ENCODE data around the gene ST6GALNAC5. TPM values are rescaled to one million over a fixed set of nuclear protein-coding genes. Genes with fewer than 3 reads are reported as not detected.

ST6GALNAC5 gene
- total RNA-seq, 3 donors from 2014 or later (not counting 1 experiment from before 2014, with no cell fraction given), result not detected

DNA sequence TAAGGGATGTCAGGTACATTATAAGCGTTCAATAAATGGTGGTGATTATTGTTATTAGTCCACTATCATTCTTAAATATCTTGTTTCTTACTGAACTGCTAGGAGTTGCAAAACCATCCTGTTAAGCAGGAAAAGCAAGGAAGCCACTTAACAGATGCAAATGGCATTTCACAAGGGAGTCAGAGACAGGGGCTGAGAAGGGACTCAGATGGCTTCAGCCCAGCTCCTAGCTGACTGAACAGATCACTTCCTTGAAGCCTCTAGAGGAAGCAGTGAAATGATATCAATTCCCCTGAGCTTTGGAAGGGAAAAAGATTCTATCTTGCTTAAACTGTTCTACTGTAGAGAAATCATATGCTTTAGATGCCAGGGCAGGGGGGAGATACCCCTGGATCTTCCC is 151.5 kb downstream of the ST6GALNAC5 start:
- no peak overlapping the region for H3K4me3 ChIP-seq (ENCODE audit: low read length)
- Mint-ChIP-seq H3K4me3 (no peak overlapping the region), H3K9me3 (peaks cover 0 to 2% of the 10 kb centered on the region in 2 donors), H3K27ac (no peak overlapping the region), H3K36me3 (no peaks in the 10 kb centered on the region), H3K27me3 (ENCODE audit: low read depth in 2 of 2) (peaks cover 3 to 14% of the 10 kb centered on the region in 2 donors), H3K4me1 (no peaks in the 10 kb centered on the region)
- no peak for DNase-seq
- no CpG with 5 or more reads among the region's 1 CpG for WGBS (ENCODE audit: insufficient coverage)
- H3K27me3 ChIP-seq (ENCODE audit: control insufficient read depth, insufficient read depth, low read length), result no peaks in the 10 kb centered on the region
- peak in 1 of 3 donors; percentile 35 for ATAC-seq
- intact Hi-C loops (cut with micrococcal nuclease), result no loop called here
- H3K9me3 ChIP-seq (ENCODE audit: control insufficient read depth, insufficient read depth, low read length), result no peaks in the 10 kb centered on the region
- H3K36me3 ChIP-seq (ENCODE audit: control insufficient read depth, insufficient read depth, low read length), result no peaks in the 10 kb centered on the region
- H3K27ac ChIP-seq (ENCODE audit: low read length), result no peak overlapping the region
- H3K4me1 ChIP-seq (ENCODE audit: control insufficient read depth, insufficient read depth, low read length), result no peaks in the 10 kb centered on the region
- TF ChIP-seq, protein P1, sequence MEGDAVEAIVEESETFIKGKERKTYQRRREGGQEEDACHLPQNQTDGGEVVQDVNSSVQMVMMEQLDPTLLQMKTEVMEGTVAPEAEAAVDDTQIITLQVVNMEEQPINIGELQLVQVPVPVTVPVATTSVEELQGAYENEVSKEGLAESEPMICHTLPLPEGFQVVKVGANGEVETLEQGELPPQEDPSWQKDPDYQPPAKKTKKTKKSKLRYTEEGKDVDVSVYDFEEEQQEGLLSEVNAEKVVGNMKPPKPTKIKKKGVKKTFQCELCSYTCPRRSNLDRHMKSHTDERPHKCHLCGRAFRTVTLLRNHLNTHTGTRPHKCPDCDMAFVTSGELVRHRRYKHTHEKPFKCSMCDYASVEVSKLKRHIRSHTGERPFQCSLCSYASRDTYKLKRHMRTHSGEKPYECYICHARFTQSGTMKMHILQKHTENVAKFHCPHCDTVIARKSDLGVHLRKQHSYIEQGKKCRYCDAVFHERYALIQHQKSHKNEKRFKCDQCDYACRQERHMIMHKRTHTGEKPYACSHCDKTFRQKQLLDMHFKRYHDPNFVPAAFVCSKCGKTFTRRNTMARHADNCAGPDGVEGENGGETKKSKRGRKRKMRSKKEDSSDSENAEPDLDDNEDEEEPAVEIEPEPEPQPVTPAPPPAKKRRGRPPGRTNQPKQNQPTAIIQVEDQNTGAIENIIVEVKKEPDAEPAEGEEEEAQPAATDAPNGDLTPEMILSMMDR (IDR thresholded peaks at IDR 0.05), result no peak

DNA sequence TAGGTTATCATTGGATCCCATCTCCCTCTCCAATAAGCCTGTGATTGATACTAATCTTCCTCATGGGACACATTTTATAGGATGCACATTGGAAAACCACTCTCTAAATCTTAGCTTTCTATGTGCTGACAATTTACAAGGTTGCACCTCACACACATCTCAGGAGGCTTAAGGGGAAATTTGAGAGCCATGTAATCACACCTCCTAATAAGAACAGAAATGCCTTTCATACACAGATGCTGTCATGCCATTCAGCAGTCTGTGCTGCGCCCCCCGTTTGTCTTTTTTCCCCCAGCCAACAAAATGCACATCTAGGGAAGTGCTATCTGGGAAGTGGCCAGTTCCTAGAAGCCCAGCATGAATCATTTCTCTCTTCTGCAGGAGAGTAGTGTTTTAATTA is 154.5 kb downstream of the ST6GALNAC5 start:
- Histone ChIP-seq H3K4me1 (ENCODE audit: control insufficient read depth, insufficient read depth, low read length) (no peaks in the 10 kb centered on the region), H3K27me3 (ENCODE audit: control insufficient read depth, insufficient read depth, low read length) (no peaks in the 10 kb centered on the region), H3K36me3 (ENCODE audit: control insufficient read depth, insufficient read depth, low read length) (no peaks in the 10 kb centered on the region), H3K4me3 (ENCODE audit: low read length) (no peak overlapping the region), H3K27ac (ENCODE audit: low read length) (no peak overlapping the region), H3K9me3 (ENCODE audit: control insufficient read depth, insufficient read depth, low read length) (no peaks in the 10 kb centered on the region)
- Mint-ChIP-seq H3K27ac (no peak overlapping the region), H3K9me3 (no peaks in the 10 kb centered on the region), H3K36me3 (no peaks in the 10 kb centered on the region), H3K4me1 (no peaks in the 10 kb centered on the region), H3K4me3 (no peak overlapping the region), H3K27me3 (ENCODE audit: low read depth in 2 of 2) (peaks cover 2 to 12% of the 10 kb centered on the region in 2 donors)
- TF ChIP-seq, protein P1 (IDR thresholded peaks at IDR 0.05), result no peak
- no peak for DNase-seq
- intact Hi-C loops (cut with micrococcal nuclease), result no loop called here
- no peak for ATAC-seq
- WGBS (ENCODE audit: insufficient coverage), result 60% methylated on average over 1 of the region's 2 CpGs

DNA sequence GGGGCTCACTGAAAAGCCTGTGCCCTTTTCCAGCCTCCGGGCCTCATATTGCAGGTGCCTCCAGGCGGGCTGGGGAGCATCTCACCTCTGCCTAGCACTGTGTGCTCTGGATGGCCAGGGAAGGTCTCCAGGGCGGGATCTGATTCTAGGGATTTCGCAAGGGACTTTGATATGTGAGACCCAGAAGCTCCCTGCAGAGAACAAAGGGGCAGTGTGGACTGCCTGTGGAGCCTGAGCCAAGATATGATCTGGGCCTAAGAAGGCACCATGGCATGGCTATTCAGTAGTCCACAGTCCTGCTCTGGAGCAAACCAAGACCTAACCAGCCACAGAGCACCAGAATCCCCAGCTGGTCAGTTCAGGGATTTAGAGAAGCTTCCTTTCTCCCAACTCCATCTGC is 157.2 kb downstream of the ST6GALNAC5 start:
- no peaks in the 10 kb centered on the region for H3K4me1 ChIP-seq (ENCODE audit: control insufficient read depth, insufficient read depth, low read length)
- H3K4me3 ChIP-seq (ENCODE audit: low read length), result no peak overlapping the region
- no peak for ATAC-seq
- intact Hi-C loops (cut with micrococcal nuclease), result no loop called here
- no peaks in the 10 kb centered on the region for H3K4me1 Mint-ChIP-seq
- no peaks in the 10 kb centered on the region for H3K27me3 ChIP-seq (ENCODE audit: control insufficient read depth, insufficient read depth, low read length)
- H3K9me3 Mint-ChIP-seq, result no peaks in the 10 kb centered on the region
- no peaks in the 10 kb centered on the region for H3K9me3 ChIP-seq (ENCODE audit: control insufficient read depth, insufficient read depth, low read length)
- TF ChIP-seq, protein P1 (IDR thresholded peaks at IDR 0.05), result no peak
- no peaks in the 10 kb centered on the region for H3K36me3 Mint-ChIP-seq
- no peak overlapping the region for H3K27ac Mint-ChIP-seq
- H3K27ac ChIP-seq (ENCODE audit: low read length), result no peak overlapping the region
- no peak overlapping the region for H3K4me3 Mint-ChIP-seq
- H3K36me3 ChIP-seq (ENCODE audit: control insufficient read depth, insufficient read depth, low read length), result no peaks in the 10 kb centered on the region
- H3K27me3 Mint-ChIP-seq (ENCODE audit: low read depth in 2 of 2), result no peaks in the 10 kb centered on the region
- DNase-seq, result no peak
- WGBS (ENCODE audit: insufficient coverage), result 86% methylated on average over 4 of the region's 4 CpGs

DNA sequence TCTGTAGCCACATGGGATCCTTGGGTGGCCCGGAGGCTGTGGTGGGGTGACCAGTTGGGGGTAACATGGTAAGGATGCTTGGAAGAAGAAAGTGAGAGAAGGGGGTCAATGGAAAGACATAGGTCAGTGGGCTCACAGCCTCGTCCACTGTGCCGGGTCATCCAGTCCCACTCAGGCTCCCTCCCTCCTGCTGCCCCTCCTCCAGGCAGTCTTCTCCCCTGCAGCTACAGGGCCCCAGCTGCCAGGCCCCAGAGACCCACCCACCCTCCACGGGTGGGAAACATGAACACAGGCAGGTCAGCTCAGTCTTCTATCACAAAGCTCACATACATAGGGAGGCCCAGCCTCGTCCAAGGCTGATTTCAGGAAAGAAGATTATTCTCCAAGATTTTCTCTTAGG is 158.3 kb downstream of the ST6GALNAC5 start:
- no peak for ATAC-seq
- H3K4me3 ChIP-seq (ENCODE audit: low read length), result no peak overlapping the region
- no peaks in the 10 kb centered on the region for H3K36me3 ChIP-seq (ENCODE audit: control insufficient read depth, insufficient read depth, low read length)
- Mint-ChIP-seq H3K27me3 (ENCODE audit: low read depth in 2 of 2) (no peaks in the 10 kb centered on the region), H3K4me3 (no peak overlapping the region), H3K36me3 (no peaks in the 10 kb centered on the region), H3K9me3 (no peaks in the 10 kb centered on the region), H3K4me1 (no peaks in the 10 kb centered on the region), H3K27ac (no peak overlapping the region)
- no peak overlapping the region for H3K27ac ChIP-seq (ENCODE audit: low read length)
- no peaks in the 10 kb centered on the region for H3K27me3 ChIP-seq (ENCODE audit: control insufficient read depth, insufficient read depth, low read length)
- 79% methylated on average over 5 of the region's 5 CpGs for WGBS (ENCODE audit: insufficient coverage)
- DNase-seq, result no peak
- intact Hi-C loops (cut with micrococcal nuclease), result no loop called here
- no peaks in the 10 kb centered on the region for H3K4me1 ChIP-seq (ENCODE audit: control insufficient read depth, insufficient read depth, low read length)
- TF ChIP-seq, protein P1 (IDR thresholded peaks at IDR 0.05), result no peak
- no peaks in the 10 kb centered on the region for H3K9me3 ChIP-seq (ENCODE audit: control insufficient read depth, insufficient read depth, low read length)
